ENCODE measurements around the gene WDR33.

DNA sequence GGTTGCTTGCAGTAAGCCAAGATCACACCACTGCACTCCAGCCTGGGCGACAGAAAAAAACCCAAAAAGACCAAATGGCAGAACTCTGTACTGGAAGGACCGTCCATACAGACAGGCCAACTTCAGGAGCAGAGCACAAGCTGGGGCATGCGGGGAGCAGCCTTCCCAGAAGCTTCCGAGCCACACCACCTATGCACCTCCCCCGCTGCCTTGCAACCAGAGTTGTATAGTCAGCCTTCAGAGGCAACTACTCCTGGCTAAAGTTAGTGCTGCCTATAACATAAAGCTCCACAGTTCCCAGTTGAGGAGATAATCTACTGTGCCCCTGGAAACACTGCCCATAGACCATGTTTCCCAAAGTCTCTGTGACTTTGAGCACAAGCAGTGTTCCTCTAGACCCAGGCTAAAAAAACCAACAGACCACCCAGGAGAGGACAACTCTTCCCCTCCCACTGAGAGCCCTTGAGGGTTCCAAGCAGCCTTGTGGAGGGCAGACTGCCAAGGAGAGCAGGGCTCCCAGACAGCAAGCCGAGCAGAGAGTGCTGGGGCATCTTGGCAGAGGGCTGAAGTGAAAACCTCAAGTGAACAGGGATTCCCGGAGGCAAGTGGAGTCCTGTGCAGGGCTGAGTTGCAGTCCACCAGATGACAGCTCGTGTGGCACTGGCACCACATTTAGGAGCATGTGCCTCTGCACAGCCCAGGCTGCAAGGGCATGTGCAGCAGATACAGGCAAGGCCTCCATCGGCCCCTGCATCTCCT lies 102.9 kb downstream of the WDR33 start:
- TF ChIP-seq POLR2A (IDR thresholded peaks at IDR 0.05; ENCODE audit: low read depth): no peak
- TF ChIP-seq, protein P1, sequence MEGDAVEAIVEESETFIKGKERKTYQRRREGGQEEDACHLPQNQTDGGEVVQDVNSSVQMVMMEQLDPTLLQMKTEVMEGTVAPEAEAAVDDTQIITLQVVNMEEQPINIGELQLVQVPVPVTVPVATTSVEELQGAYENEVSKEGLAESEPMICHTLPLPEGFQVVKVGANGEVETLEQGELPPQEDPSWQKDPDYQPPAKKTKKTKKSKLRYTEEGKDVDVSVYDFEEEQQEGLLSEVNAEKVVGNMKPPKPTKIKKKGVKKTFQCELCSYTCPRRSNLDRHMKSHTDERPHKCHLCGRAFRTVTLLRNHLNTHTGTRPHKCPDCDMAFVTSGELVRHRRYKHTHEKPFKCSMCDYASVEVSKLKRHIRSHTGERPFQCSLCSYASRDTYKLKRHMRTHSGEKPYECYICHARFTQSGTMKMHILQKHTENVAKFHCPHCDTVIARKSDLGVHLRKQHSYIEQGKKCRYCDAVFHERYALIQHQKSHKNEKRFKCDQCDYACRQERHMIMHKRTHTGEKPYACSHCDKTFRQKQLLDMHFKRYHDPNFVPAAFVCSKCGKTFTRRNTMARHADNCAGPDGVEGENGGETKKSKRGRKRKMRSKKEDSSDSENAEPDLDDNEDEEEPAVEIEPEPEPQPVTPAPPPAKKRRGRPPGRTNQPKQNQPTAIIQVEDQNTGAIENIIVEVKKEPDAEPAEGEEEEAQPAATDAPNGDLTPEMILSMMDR (IDR thresholded peaks at IDR 0.05): no peak
